D721Med (cell line): ENCODE data around the gene DHX34.
"Not testable (repeated sequence)": the region's sequence is repeated elsewhere in the genome, so short reads cannot be mapped to it uniquely, and the experiment has no call there.

Experiments used
- DNase-seq: peaks from one replicate; pipeline ENCODE4 v3.0.0; 2011; ENCODE audit warnings: low spot score; ENCODE audit not compliant: insufficient read length
- FAIRE-seq: peaks from 2 replicates; lab custom pipeline; 2011; peaks lifted over from hg19 to GRCh38; lab: Jason Lieb, UNC
- TF ChIP-seq, protein P1 (sequence below): IDR thresholded peaks from 2 replicates; pipeline ENCODE4 v1.5.1; 2012; ENCODE audit warnings: mild to moderate bottlenecking, control low read depth; ENCODE audit not compliant: insufficient read depth; ENCODE audit errors: missing control alignments

Gene DHX34

DNA sequence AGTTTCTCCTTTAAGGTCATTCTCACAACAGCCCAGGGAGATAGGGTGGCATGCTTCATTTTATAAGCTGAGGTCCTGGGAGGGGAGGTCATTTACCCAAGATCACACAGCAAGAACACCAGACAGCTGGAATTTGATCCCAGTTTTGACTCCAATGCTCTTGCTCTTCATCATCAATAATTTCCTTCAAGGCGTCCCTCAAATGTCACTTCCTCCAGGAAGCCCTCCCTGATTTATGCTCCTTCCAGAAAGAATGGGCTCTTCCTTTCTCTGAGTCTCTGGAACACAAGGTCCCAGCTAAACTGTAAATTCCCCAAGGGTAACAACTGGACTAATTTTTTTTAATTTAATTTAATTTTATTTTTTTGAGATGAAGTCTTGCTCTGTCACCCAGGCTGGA, 4.7 kb upstream of the DHX34 start:
- TF ChIP-seq, protein P1, sequence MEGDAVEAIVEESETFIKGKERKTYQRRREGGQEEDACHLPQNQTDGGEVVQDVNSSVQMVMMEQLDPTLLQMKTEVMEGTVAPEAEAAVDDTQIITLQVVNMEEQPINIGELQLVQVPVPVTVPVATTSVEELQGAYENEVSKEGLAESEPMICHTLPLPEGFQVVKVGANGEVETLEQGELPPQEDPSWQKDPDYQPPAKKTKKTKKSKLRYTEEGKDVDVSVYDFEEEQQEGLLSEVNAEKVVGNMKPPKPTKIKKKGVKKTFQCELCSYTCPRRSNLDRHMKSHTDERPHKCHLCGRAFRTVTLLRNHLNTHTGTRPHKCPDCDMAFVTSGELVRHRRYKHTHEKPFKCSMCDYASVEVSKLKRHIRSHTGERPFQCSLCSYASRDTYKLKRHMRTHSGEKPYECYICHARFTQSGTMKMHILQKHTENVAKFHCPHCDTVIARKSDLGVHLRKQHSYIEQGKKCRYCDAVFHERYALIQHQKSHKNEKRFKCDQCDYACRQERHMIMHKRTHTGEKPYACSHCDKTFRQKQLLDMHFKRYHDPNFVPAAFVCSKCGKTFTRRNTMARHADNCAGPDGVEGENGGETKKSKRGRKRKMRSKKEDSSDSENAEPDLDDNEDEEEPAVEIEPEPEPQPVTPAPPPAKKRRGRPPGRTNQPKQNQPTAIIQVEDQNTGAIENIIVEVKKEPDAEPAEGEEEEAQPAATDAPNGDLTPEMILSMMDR = no peak
- FAIRE-seq (no peak), DNase-seq (no peak)

DNA sequence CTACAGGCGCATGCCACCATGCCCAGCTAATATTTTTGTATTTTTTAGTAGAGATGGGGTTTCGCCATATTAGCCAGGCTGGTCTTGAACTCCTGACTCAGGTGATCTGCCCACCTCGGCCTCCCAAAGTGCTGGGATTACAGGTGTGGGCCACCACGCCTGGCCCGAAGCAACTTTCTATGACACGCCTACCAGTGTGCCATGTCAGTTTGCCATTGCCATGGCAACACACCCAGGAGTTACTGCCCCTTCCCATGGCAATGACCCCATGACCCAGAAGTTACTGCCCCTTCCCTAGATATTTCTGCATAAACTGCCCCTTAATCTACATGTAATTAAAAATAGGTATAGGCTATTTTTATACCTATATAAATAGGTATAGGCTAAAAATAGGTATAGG, 3.1 kb upstream of the DHX34 start:
- FAIRE-seq, DNase-seq: not testable (repeated sequence)

DNA sequence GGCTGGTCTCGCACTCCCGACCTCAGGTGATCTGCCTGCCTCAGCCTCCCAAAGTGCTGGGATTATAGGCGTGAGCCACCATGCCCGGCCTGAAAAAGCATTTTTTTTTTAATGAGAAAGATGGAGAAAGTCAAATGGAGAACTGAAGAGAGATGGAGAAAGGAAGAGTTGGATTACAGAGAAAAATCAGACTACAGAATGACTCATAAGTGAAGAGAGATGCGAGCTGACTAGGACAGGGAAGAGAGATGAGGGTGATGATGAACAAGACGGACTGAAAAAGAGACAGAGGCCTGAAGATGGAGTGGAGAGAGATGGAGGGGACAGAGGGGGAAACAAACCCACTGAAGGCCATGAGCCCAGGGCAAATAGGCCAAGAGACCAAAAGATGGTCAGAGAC, 1.5 kb downstream of the DHX34 start:
- FAIRE-seq = no peak
- DNase-seq = no peak
- TF ChIP-seq, protein P1 = no peak

DNA sequence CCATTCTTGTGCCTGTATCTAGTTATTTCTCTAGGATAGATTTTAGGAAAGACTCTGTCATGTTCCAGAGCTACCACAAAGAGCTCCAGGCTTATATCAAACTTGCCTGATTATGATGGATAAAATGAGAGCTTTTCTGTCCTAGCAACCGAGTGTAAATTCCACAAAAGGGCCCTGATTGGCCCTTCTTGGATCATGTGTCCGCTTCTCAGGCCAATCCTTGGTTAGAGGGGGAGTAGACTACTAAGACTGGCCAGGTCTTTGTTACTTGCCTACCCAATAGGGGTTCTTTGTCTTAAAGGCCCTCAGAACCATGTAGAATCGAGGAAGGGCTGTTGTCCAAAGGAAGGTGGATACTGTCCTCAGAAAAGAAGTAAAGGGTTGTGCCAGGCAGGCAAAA, 2.4 kb downstream of the DHX34 start:
- TF ChIP-seq, protein P1 = no peak
- FAIRE-seq (no peak), DNase-seq (no peak)

DNA sequence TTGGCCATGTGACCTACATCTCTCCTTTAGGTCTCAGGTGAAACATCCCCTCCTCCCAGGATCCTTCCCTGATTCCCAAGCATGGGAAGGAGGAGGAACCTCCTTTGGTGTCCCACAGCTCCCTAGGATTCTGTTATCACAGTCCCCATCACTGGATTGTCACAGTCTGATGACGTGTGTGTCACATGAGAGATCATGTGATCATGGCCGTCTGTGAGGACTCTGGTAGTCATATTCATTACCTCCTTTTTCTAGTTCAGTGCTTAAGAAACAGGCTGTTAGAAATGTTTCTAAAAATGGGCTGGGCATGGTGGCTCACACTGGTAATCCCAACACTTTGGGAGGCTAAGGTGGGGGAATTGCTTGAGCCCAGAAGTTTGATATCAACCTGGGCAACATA, 3.0 kb downstream of the DHX34 start:
- FAIRE-seq (no peak), DNase-seq (no peak)
- TF ChIP-seq, protein P1 = no peak

DNA sequence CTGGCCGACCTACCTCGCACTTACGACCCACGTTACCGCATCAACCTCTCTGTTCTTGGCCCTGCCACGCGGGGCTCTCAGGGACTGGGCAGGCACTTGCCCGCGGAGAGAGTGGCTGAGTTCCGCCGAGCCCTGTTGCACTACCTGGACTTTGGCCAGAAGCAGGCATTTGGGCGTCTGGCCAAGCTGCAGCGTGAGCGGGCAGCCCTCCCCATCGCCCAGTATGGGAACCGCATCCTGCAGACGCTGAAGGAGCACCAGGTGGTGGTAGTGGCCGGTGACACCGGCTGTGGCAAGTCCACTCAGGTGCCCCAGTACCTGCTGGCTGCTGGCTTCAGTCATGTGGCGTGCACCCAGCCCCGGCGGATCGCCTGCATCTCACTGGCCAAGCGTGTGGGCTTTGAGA, 4.2 kb downstream of the DHX34 start:
- TF ChIP-seq, protein P1 = no peak
- no peak for DNase-seq

DNA sequence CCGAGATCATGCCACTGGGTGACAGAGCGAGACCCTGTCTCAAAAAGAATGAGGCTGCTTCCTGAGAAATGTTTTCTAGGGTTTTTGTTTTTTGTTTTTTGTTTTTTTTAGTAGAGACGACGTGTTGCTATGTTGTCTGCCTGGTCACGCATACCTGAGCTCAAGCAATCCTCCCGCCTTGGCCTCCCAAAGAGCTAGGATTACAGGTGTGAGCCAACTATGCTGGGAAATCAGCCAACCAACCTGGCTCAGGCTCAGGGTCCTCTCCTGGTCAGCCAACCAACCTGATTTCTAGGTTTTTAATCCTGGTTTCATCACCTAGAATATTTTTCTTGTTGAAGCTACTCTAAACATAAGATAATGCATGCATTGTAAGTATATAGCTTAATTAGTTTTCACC, 7.8 kb downstream of the DHX34 start:
- TF ChIP-seq, protein P1 = no peak
- no peak for DNase-seq
- no peak for FAIRE-seq

More for the DNA sequence above, 4.2 kb downstream of the DHX34 start:
- no peak for FAIRE-seq
